Stimulated activated CD8-positive, alpha-beta memory T cell treated with anti-CD3 and anti-CD28 coated beads, Interleukin-15, amount 100 ng/mL, for 24 hours (primary cell): ENCODE data around the gene PAX2.

Experiments
- DNase-seq: peaks from one replicate; pipeline ENCODE4 v3.0.0-alpha.2; 2020; ENCODE audit warnings: low read depth

Gene PAX2

GRCh38 chr10:100739517-100740368 lies 5.6 kb upstream of the PAX2 start:
- DNase-seq = no peak

- DNase-seq = no peak
Observed at GRCh38 chr10:100740476-100741377, 4.7 kb upstream of the PAX2 start.

GRCh38 chr10:100741378-100742075 lies 3.9 kb upstream of the PAX2 start:
- no peak for DNase-seq

GRCh38 chr10:100742076-100742771 lies 3.2 kb upstream of the PAX2 start:
- no peak for DNase-seq

- DNase-seq = no peak
Observed at GRCh38 chr10:100742936-100743335, 2.4 kb upstream of the PAX2 start.

- DNase-seq = no peak
Observed at GRCh38 chr10:100743626-100744135, 1.7 kb upstream of the PAX2 start.

GRCh38 chr10:100744136-100744986 lies 1.0 kb upstream of the PAX2 start:
- DNase-seq = no peak

- DNase-seq = no peak
Observed at GRCh38 chr10:100745882-100746783, 751 bp downstream of the PAX2 start.

GRCh38 chr10:100746784-100747455 lies 1.5 kb downstream of the PAX2 start:
- DNase-seq = no peak

- no peak for DNase-seq
Observed at GRCh38 chr10:100747456-100748230, 2.3 kb downstream of the PAX2 start.

- DNase-seq = no peak
Observed at GRCh38 chr10:100748231-100749058, 3.1 kb downstream of the PAX2 start.

- DNase-seq = no peak
Observed at GRCh38 chr10:100749059-100749308, 3.6 kb downstream of the PAX2 start.

- no peak for DNase-seq
Observed at GRCh38 chr10:100749309-100750217, 4.2 kb downstream of the PAX2 start.

GRCh38 chr10:100750291-100751210 lies 5.2 kb downstream of the PAX2 start:
- no peak for DNase-seq

- DNase-seq = no peak
Observed at GRCh38 chr10:100751211-100751933, 6.0 kb downstream of the PAX2 start.
